ENCODE results near the gene HOXA3. TPM values are rescaled to one million over a fixed set of nuclear protein-coding genes. Genes with fewer than 3 reads are reported as not detected.

Gene HOXA3
- total RNA-seq, 1 experiment from 2014 or later = not detected

- Mint-ChIP-seq H3K36me3 (peaks cover 3% of the 10 kb centered on the region), H3K4me1 (peaks cover 10% of the 10 kb centered on the region), H3K27me3 (ENCODE audit: low read depth) (peaks cover 100% of the 10 kb centered on the region), H3K4me3 (peak overlapping the region; percentile 48), H3K27ac (no peak overlapping the region), H3K9me3 (no peaks in the 10 kb centered on the region)
- no peak for ATAC-seq
- DNase-seq (ENCODE audit: low spot score) = no peak
- ChIA-PET POLR2A (no interaction called here), CTCF (interaction anchor here (0.9 to 1.5 kb wide), 5 partner anchors 8 to 787 kb away, joined by 3 to 8 read pairs (median 3); partner anchors contain the start of genes HOXA5 and HOXA9)
- no peak for TF ChIP-seq AFF4 (CRISPR knock-in tag; IDR thresholded peaks at IDR 0.05; ENCODE audit: borderline replicate concordance)
- TF ChIP-seq E2F1 (CRISPR knock-in tag; IDR thresholded peaks at IDR 0.05) = no peak
- no peak for TF ChIP-seq MAX (CRISPR knock-in tag; IDR thresholded peaks at IDR 0.05)
- no peak for TF ChIP-seq ZBTB21 (CRISPR knock-in tag; IDR thresholded peaks at IDR 0.05; ENCODE audit: borderline replicate concordance)
- TF ChIP-seq CTCF (IDR thresholded peaks at IDR 0.05) = no peak
- TF ChIP-seq, protein P1, sequence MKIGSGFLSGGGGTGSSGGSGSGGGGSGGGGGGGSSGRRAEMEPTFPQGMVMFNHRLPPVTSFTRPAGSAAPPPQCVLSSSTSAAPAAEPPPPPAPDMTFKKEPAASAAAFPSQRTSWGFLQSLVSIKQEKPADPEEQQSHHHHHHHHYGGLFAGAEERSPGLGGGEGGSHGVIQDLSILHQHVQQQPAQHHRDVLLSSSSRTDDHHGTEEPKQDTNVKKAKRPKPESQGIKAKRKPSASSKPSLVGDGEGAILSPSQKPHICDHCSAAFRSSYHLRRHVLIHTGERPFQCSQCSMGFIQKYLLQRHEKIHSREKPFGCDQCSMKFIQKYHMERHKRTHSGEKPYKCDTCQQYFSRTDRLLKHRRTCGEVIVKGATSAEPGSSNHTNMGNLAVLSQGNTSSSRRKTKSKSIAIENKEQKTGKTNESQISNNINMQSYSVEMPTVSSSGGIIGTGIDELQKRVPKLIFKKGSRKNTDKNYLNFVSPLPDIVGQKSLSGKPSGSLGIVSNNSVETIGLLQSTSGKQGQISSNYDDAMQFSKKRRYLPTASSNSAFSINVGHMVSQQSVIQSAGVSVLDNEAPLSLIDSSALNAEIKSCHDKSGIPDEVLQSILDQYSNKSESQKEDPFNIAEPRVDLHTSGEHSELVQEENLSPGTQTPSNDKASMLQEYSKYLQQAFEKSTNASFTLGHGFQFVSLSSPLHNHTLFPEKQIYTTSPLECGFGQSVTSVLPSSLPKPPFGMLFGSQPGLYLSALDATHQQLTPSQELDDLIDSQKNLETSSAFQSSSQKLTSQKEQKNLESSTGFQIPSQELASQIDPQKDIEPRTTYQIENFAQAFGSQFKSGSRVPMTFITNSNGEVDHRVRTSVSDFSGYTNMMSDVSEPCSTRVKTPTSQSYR (CRISPR knock-in tag; IDR thresholded peaks at IDR 0.05) = no peak
- TF ChIP-seq, protein P2, sequence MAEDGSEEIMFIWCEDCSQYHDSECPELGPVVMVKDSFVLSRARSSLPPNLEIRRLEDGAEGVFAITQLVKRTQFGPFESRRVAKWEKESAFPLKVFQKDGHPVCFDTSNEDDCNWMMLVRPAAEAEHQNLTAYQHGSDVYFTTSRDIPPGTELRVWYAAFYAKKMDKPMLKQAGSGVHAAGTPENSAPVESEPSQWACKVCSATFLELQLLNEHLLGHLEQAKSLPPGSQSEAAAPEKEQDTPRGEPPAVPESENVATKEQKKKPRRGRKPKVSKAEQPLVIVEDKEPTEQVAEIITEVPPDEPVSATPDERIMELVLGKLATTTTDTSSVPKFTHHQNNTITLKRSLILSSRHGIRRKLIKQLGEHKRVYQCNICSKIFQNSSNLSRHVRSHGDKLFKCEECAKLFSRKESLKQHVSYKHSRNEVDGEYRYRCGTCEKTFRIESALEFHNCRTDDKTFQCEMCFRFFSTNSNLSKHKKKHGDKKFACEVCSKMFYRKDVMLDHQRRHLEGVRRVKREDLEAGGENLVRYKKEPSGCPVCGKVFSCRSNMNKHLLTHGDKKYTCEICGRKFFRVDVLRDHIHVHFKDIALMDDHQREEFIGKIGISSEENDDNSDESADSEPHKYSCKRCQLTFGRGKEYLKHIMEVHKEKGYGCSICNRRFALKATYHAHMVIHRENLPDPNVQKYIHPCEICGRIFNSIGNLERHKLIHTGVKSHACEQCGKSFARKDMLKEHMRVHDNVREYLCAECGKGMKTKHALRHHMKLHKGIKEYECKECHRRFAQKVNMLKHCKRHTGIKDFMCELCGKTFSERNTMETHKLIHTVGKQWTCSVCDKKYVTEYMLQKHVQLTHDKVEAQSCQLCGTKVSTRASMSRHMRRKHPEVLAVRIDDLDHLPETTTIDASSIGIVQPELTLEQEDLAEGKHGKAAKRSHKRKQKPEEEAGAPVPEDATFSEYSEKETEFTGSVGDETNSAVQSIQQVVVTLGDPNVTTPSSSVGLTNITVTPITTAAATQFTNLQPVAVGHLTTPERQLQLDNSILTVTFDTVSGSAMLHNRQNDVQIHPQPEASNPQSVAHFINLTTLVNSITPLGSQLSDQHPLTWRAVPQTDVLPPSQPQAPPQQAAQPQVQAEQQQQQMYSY (CRISPR knock-in tag; IDR thresholded peaks at IDR 0.05) = no peak
- no peak for TF ChIP-seq USF1 (CRISPR knock-in tag; IDR thresholded peaks at IDR 0.05)
- TF ChIP-seq NFYB (CRISPR knock-in tag; conservative IDR thresholded peaks at IDR 0.05; ENCODE audit: low read depth) = no peak
- TF ChIP-seq, protein P3, sequence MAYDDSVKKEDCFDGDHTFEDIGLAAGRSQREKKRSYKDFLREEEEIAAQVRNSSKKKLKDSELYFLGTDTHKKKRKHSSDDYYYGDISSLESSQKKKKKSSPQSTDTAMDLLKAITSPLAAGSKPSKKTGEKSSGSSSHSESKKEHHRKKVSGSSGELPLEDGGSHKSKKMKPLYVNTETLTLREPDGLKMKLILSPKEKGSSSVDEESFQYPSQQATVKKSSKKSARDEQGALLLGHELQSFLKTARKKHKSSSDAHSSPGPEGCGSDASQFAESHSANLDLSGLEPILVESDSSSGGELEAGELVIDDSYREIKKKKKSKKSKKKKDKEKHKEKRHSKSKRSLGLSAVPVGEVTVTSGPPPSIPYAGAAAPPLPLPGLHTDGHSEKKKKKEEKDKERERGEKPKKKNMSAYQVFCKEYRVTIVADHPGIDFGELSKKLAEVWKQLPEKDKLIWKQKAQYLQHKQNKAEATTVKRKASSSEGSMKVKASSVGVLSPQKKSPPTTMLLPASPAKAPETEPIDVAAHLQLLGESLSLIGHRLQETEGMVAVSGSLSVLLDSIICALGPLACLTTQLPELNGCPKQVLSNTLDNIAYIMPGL (CRISPR knock-in tag; IDR thresholded peaks at IDR 0.05) = no peak
- no peak for TF ChIP-seq E2F4 (CRISPR knock-in tag; IDR thresholded peaks at IDR 0.05; ENCODE audit: borderline replicate concordance, low read depth)
- TF ChIP-seq FOXP4 (CRISPR knock-in tag; IDR thresholded peaks at IDR 0.05) = no peak
- no peak for TF ChIP-seq MXD4 (CRISPR knock-in tag; IDR thresholded peaks at IDR 0.05; ENCODE audit: borderline replicate concordance)
These were observed 4.7 kb upstream of the HOXA3 start for GRCh38 chr7:27156916-27157701.

Data from WTC11 (cell line).